DOHH2 (cell line): Measurements from ENCODE around the gene SRPK2.

Experiments used
- H3F3A ChIP-seq: fragments of 200-600 bp; sonication (generic), shearing (Covaris generic); 2 replicates; pipeline ENCODE4 v1.6.0; 2016; ENCODE audit warnings: antibody characterized with exemption, mild to moderate bottlenecking; ENCODE audit not compliant: control insufficient read depth, insufficient read depth
- H3K27ac ChIP-seq: fragments of 200-600 bp; sonication (generic); 2 replicates; pipeline ENCODE4 v1.5.1; 2014; ENCODE audit warnings: low read depth, mild to moderate bottlenecking, low read length, moderate library complexity
- H3K27me3 ChIP-seq: fragments of 200-600 bp; sonication (generic); 2 replicates; pipeline ENCODE4 v1.6.1; 2014; ENCODE audit warnings: mild to moderate bottlenecking, low read length, mixed read lengths; ENCODE audit not compliant: control insufficient read depth
- H3K36me3 ChIP-seq: fragments of 200-600 bp; sonication (generic); 2 replicates; pipeline ENCODE4 v1.6.1; 2014; ENCODE audit warnings: mild to moderate bottlenecking, low read length, moderate library complexity, mixed read lengths; ENCODE audit not compliant: control insufficient read depth
- H3K4me1 ChIP-seq: fragments of 200-600 bp; sonication (generic); 2 replicates; pipeline ENCODE4 v1.6.1; 2014; ENCODE audit warnings: mild to moderate bottlenecking, low read length, mixed read lengths; ENCODE audit not compliant: control insufficient read depth
- H3K4me2 ChIP-seq: fragments of 200-600 bp; sonication (generic); 2 replicates; pipeline ENCODE4 v1.6.0; 2014; ENCODE audit warnings: mild to moderate bottlenecking, low read length, moderate library complexity
- H3K4me3 ChIP-seq: fragments of 200-600 bp; sonication (generic); 2 replicates; pipeline ENCODE4 v1.5.1; 2014; ENCODE audit warnings: mild to moderate bottlenecking, low read length, mixed read lengths
- H3K79me2 ChIP-seq: fragments of 200-600 bp; sonication (generic); 2 replicates; pipeline ENCODE4 v1.6.1; 2014; ENCODE audit warnings: mild to moderate bottlenecking, low read length, mixed read lengths; ENCODE audit not compliant: control insufficient read depth
- H3K9me2 ChIP-seq: fragments of 200-600 bp; sonication (generic); replicated peaks from 2 replicates; pipeline ENCODE4 v1.6.1; 2014; ENCODE audit warnings: mild to moderate bottlenecking, low read length, mixed read lengths; ENCODE audit not compliant: control insufficient read depth
- H3K9me3 ChIP-seq: fragments of 200-600 bp; sonication (generic); 2 replicates; pipeline ENCODE4 v1.6.1; 2014; ENCODE audit warnings: antibody characterized with exemption, low read length, mixed read lengths; ENCODE audit not compliant: control insufficient read depth, insufficient read depth
- H4K20me1 ChIP-seq: fragments of 200-600 bp; sonication (generic); 2 replicates; pipeline ENCODE4 v1.6.0; 2014; ENCODE audit warnings: low read depth, mild to moderate bottlenecking, antibody characterized with exemption, low read length, moderate library complexity; ENCODE audit not compliant: control insufficient read depth, insufficient read depth
- EZH2phosphoT487 ChIP-seq: fragments of 200-600 bp; sonication (generic); IDR thresholded peaks from 2 replicates; pipeline ENCODE4 v1.6.1; 2017; ENCODE audit warnings: borderline replicate concordance, mild to moderate bottlenecking, antibody characterized with exemption, low read length, moderate library complexity, mixed read lengths
- TF ChIP-seq, protein P1 (sequence below): fragments of 200-600 bp; sonication (generic); IDR thresholded peaks from one replicate; pipeline ENCODE4 v1.5.1; 2014; ENCODE audit warnings: antibody characterized with exemption, mild to moderate bottlenecking, low read depth, low read length; ENCODE audit not compliant: poor library complexity, severe bottlenecking

SRPK2 gene

DNA sequence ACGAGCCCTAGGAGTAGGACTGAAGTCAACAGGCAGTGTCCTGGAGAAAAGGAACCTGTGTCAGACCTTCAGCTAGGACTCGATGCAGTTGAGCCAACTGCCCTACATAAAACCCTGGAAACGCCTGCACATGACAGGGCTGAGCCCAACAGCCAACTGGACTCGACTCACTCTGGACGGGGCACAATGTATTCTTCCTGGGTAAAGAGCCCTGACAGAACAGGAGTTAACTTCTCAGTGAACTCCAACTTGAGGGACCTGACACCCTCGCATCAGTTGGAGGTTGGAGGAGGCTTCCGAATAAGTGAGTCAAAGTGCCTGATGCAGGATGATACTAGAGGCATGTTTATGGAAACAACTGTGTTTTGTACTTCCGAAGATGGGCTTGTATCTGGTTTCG lies 281.3 kb downstream of the SRPK2 start:
- Histone ChIP-seq H3K4me2 (no peak overlapping the region), H3K9me2 (no peaks in the 10 kb centered on the region), H3K4me1 (no peaks in the 10 kb centered on the region), H3K27me3 (no peaks in the 10 kb centered on the region), H3K9me3 (no peaks in the 10 kb centered on the region), H3K36me3 (peaks cover 94% of the 10 kb centered on the region), H3K4me3 (no peak overlapping the region), H3K79me2 (peaks cover 2% of the 10 kb centered on the region; the same call in 1 of the 2 replicates), H3F3A (peaks cover 14% of the 10 kb centered on the region), H4K20me1 (no peaks in the 10 kb centered on the region), H3K27ac (no peak overlapping the region)
- TF ChIP-seq, protein P1, sequence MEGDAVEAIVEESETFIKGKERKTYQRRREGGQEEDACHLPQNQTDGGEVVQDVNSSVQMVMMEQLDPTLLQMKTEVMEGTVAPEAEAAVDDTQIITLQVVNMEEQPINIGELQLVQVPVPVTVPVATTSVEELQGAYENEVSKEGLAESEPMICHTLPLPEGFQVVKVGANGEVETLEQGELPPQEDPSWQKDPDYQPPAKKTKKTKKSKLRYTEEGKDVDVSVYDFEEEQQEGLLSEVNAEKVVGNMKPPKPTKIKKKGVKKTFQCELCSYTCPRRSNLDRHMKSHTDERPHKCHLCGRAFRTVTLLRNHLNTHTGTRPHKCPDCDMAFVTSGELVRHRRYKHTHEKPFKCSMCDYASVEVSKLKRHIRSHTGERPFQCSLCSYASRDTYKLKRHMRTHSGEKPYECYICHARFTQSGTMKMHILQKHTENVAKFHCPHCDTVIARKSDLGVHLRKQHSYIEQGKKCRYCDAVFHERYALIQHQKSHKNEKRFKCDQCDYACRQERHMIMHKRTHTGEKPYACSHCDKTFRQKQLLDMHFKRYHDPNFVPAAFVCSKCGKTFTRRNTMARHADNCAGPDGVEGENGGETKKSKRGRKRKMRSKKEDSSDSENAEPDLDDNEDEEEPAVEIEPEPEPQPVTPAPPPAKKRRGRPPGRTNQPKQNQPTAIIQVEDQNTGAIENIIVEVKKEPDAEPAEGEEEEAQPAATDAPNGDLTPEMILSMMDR = no peak
- no peak for TF ChIP-seq EZH2phosphoT487

DNA sequence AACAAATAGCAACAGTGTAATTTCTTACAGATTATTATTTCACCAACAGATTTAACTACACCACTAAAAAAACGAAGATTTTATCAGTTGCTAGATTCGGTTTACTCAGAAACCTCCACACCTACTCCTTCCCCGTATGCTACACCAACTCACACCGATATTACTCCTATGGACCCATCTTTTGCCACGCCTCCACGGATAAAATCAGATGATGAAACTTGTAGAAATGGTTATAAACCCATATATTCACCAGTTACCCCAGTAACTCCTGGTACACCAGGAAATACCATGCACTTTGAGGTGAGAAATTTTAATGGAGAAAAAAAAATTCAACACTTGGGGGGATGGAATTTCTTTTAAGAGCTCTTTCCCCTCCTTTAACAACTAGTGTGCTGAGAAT lies 282.2 kb downstream of the SRPK2 start:
- Histone ChIP-seq H3K79me2 (0 out of 2 replicates have a peak, but pooled peaks cover 2% of the 10 kb centered on the region), H3K9me3 (no peaks in the 10 kb centered on the region), H3K4me2 (no peak overlapping the region), H3F3A (peaks cover 22% of the 10 kb centered on the region), H3K36me3 (peaks cover 91% of the 10 kb centered on the region), H3K27ac (no peak overlapping the region), H3K4me3 (no peak overlapping the region), H4K20me1 (no peaks in the 10 kb centered on the region), H3K9me2 (no peaks in the 10 kb centered on the region), H3K4me1 (no peaks in the 10 kb centered on the region), H3K27me3 (no peaks in the 10 kb centered on the region)
- no peak for TF ChIP-seq EZH2phosphoT487
- TF ChIP-seq, protein P1 = no peak

DNA sequence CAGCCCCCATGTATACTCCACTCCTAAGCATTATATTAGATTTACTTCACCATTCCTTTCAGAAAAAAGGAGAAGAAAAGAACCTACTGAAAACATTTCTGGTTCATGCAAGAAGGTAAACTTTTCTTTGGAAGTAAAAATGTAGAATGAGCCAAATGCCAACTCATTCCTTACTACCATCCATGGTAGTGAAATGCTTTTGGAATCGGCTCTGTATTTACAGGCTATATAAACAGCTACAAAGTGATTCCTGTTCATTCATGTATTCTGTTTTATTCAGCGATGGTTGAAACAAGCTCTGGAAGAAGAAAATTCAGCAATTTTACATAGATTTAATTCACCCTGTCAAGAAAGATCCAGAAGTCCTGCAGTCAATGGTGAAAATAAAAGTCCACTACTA lies 283.1 kb downstream of the SRPK2 start:
- Histone ChIP-seq H3K79me2 (0 out of 2 replicates have a peak, but pooled peaks cover 2% of the 10 kb centered on the region), H3K27me3 (no peaks in the 10 kb centered on the region), H3K9me2 (no peaks in the 10 kb centered on the region), H4K20me1 (no peaks in the 10 kb centered on the region), H3K9me3 (no peaks in the 10 kb centered on the region), H3K27ac (no peak overlapping the region), H3K4me1 (no peaks in the 10 kb centered on the region), H3K36me3 (peaks cover 90% of the 10 kb centered on the region), H3K4me3 (no peak overlapping the region), H3F3A (peaks cover 22% of the 10 kb centered on the region), H3K4me2 (no peak overlapping the region)
- TF ChIP-seq, protein P1 = no peak
- no peak for TF ChIP-seq EZH2phosphoT487
